HG02938 (cell line): ENCODE results near the gene AS3MT.
"Not testable (repeated sequence)": the region's sequence is repeated elsewhere in the genome, so short reads cannot be mapped to it uniquely, and the experiment has no call there.

Experiments
- ATAC-seq: cut with Tn5 transposase; IDR thresholded peaks from one replicate; pipeline ENCODE4 v1.9.1; 2021; ENCODE audit warnings: mild to moderate bottlenecking, moderate library complexity; ENCODE audit not compliant: unreplicated experiment

AS3MT gene

GRCh38 chr10:102919246-102919959 lies 50.1 kb downstream of the AS3MT start:
- no peak for ATAC-seq

DNA sequence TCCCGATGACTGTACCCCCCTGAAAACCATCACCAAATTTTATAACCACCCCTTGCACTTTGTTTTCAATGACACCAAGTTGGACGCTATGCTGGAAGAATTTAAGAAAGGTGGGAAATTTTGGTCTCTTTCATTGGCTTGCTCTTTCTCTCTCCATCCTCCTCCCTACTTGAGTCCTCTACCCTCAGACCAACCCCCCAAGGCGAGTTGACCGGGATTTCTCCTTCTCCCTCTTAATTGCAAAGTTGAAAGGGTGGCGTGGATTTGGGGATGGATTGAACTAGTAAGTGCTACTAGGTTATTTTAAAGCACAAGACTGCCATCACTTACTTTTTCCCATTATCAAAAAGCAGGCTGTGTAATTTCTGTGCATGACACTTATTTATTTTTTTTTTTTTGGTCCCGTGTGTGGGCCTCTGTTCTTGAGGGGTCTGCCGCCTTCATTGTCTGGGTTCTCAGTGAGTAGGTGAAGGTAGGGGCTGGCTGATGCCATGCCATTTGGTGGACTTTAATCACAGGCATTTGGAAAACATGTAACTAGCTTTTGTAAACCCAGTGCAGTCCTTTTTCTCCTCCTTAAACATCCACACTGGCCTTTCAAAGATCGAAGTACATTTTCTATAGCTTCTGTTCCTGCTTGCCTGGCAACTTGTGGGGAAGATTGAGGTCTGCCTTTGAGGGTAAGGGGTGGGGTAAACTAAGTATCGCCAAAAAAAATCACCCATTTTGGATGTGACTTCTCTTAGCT lies 50.9 kb downstream of the AS3MT start:
- ATAC-seq: no peak

- no peak for ATAC-seq
These were observed 54.3 kb downstream of the AS3MT start for GRCh38 chr10:102923601-102924000.

GRCh38 chr10:102926842-102927241 lies 57.6 kb downstream of the AS3MT start:
- ATAC-seq: no peak

DNA sequence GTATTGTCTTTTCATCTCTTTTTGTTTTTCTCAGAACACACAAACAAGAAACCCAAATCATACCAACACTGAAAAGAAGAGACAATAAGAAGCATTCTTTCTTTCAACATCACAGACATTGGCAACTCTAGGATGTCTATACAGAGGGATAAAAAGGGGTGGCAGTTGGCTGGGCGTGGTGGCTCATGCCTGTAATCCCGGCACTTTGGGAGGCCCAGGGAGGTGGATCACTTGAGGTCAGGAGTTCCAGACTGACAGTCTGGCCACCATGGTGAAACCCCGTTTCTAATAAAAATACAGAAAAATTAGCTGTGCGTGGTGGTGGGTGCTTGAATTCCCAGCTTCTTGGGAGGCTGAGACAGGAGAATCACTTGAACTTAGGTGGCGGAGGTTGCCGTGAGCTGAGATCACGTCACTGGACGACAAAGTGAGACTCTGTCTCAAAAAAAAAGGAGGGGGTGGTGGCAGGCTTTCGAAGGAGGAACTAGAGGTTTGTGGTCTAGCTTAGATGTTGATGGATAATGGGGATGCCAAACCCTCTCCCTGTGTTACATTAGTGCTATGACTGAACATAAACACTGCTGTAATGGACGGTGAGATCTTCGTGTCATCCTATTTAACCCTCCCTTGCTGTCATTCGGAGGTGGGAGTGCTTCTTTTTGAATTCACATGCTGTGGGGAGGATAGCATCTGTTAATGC lies 58.2 kb downstream of the AS3MT start:
- ATAC-seq: no peak

DNA sequence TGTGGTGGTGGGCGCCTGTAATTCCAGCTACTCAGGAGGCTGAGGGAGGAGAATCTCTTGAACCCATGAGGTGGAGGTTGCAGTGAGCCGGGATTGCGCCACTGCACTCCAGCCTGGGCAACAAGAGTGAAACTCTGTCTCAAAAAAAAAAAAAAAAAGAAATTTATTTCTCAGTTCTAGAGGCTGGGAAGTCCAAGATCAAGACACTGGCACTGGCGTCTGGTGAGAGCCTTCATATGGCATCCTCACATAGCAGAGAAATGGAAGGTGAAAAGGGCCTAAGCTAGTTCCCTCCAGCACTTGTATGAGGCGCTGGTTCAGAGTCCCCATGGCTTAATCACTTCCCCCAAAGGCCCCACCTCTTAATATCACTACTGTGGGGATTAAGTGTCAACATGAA lies 59.2 kb downstream of the AS3MT start:
- ATAC-seq: not testable (repeated sequence)

DNA sequence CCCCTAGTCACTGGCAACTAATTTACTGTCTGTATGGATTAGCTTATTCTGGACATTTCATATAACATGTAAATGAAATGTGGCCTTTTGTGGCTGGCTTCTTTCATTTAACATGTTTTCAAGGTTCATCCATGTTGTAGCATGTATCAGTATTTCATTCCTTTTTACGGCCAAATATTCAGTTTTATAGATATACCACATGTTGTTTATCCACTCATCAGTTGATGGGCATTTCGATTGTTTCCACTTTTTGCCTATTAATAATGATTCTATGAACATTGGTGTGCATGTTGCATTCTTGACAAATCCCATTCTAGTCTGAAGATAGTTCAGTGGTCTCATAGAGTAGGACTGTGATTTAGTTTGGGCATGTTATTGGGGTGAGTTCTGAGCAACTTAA lies 61.5 kb downstream of the AS3MT start:
- ATAC-seq: no peak

- ATAC-seq: no peak
These were observed 62.4 kb downstream of the AS3MT start for GRCh38 chr10:102931643-102932042.

DNA sequence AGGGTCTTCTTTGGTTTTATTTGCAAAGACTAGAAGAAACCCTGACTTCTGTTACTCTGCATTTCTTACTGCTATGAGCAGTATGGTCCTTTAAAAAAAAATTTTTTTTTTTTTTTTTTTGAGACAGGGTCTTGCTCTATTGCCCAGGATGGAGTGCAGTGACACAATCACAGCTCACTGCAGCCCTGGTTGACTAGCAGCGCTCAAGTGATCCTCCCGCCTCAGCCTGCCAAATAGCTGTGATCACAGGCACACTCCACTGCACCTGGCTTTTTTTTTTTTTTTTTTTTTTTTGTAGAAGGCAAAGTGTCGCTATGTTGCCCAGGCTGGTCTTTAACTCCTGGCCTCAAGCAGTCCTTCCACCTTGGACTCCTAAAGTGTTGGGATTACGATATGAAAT lies 66.2 kb downstream of the AS3MT start:
- ATAC-seq: no peak

DNA sequence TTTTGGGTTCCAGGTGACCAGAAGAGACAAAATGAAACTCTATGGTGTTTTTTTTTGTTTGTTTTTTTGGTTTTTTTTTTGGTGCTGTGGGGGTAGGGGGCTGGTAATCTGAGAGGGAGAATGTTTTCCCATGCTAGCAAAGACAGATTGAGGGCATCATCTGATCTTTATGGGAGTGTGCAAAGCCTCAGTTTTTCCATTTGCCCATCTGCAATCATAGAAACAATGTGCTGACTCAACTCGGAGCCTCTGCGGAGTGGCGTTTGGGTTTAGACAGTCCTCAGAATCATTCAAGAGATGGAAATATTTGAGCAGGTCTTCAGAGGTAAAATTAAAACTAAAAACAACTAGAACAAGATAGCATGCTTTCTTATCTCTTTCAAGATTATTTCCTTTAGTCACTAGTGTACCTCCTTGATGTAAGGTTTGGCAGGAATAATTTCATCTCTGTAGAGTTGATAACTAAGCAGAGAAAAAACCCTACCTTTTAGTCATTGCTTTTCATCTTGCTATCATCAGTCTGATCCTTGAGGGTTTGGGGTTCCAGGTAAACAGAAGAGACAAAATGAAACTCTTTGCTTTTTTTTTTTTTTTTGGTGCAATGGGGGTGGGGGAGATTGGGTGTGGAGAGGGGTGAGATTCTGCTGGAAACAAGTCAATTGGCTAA lies 66.8 kb downstream of the AS3MT start:
- ATAC-seq: no peak

DNA sequence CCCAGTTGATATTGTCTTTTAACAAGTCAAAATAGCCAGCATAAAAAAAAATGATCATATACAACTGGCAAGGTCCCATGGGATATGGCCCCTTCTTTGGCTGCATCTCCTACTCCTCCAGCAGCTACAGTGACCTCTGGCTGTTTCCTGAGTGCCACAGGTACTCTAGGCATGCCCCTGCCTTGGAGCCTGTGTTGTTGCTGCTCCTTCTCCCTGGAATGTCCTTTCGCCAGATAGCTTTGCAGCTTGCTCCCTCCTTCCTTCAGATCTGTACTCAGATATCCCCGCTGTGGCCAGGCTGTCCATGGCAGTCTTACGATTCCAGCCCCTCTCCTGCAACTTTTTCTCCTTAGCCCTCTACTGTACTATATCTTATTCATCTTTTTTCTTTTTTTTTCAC lies 72.1 kb downstream of the AS3MT start:
- no peak for ATAC-seq

DNA sequence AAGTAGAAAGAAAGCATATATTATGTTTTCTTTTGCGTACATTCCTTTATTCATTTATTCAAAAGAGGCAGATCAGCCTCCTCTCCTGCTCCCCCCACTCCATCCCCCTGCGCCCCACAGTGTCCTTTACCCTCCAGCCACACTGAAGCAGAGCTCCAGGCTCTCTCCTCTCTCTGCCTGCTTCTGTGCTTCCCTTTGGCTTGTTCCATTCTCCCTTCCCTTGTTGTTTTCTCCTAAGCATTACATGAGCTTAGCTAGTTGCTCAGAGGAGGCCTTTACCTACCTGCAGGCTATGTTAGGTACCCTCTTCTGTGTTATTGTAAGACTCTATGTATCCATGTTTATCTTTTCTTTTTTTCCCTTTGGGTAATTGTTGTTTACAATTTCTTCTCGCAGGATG lies 76.2 kb downstream of the AS3MT start:
- ATAC-seq: no peak

GRCh38 chr10:102945962-102946361 lies 76.7 kb downstream of the AS3MT start:
- ATAC-seq: no peak

- no peak for ATAC-seq
These were observed 77.7 kb downstream of the AS3MT start for GRCh38 chr10:102946992-102947391.

DNA sequence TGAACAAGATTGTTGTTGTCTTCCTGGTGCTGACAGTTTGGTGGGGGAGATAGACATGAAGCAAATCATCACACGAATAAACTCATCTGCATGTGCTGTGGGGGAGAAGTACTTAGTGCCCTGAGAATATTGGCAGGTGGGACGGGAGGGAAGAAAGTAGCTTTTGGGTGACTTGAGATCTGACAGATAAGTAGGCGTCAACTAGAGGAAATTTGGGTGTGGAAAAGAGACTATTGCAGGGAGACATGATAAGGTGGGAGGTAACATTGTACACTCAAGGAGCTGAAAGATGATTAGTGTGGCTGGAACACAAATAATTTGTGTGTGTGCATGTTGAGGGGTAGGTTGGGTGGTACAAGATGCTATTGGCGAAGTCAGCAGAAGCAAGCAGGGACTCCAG lies 78.9 kb downstream of the AS3MT start:
- ATAC-seq: no peak

GRCh38 chr10:102948786-102949185 lies 79.5 kb downstream of the AS3MT start:
- ATAC-seq: no peak

GRCh38 chr10:102949916-102950315 lies 80.6 kb downstream of the AS3MT start:
- ATAC-seq: no peak

DNA sequence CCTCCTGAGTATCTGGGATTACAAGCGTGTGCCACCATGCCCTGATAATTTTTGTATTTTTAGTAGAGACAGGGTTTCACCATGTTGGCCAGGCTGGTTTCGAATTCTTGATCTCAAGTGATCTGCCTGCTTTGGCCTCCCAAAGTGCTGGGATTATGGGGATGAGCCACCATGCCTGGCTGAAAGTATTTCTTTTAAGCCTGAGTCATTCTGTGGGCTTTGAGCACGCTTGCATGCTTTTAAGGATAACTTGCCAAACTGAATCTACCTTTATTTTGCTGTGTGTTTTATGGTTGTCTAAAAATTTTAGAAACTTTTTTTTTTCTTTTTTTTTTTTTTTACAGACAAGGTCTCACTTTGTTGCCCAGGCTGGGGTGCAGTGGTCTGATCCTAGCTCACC lies 82.0 kb downstream of the AS3MT start:
- no peak for ATAC-seq
